HCT116 (cell line): ENCODE measurements around the gene ZBTB20. TPM values are rescaled to one million over a fixed set of nuclear protein-coding genes. Genes with fewer than 3 reads are reported as not detected.

Experiments used
- ATAC-seq: fragments of 200-7000 bp; cut with Tn5 transposase; 2 replicates; pipeline ENCODE4 v1.9.1; 2020; ENCODE audit warnings: mild to moderate bottlenecking, moderate library complexity
- BruUV-seq: library from RNA; stranded (reverse); fragments of 400-500 nt; replicated peaks from 2 replicates; lab custom pipeline; 2021; lab: Mats Ljungman, UMichigan
- CTCF ChIA-PET: fragments of 300-600 bp; sonication (Branson Sonifier 250); formaldehyde crosslinking; loops from one replicate; lab custom pipeline; 2021; ENCODE audit warnings: antibody characterized with exemption; lab: Charles Lee
- POLR2A ChIA-PET: fragments of 300-600, 350-600 bp; sonication (Branson Sonifier 250); formaldehyde crosslinking; loops from one replicate; lab custom pipeline; 2021; ENCODE audit warnings: antibody characterized with exemption; lab: Charles Lee
- RAD21 ChIA-PET, 2 experiments: fragments of 300-600 bp; sonication (Branson Sonifier 250); formaldehyde crosslinking; loops; one replicate each; lab custom pipeline; 2023; ENCODE audit warnings: low total read pairs in 2 of 2; ENCODE audit not compliant: uncharacterized antibody in 2 of 2, unreplicated experiment in 2 of 2, low non-redundant PET in 1 of 2; lab: Charles Lee
- DNase-seq: peaks from one replicate; pipeline ENCODE4 v3.0.0-alpha.2; 2010; ENCODE audit warnings: low read depth, low spot score
- H2AFZ ChIP-seq: fragments of 200-600 bp; shearing (Covaris generic), sonication (generic); 2 replicates; pipeline ENCODE4 v1.6.1; 2017; ENCODE audit warnings: low read depth, mixed run types, mixed read lengths, antibody characterized with exemption, low read length; ENCODE audit not compliant: poor library complexity, severe bottlenecking
- H3K27ac ChIP-seq: 2 replicates; pipeline ENCODE4 v1.5.1; 2012; ENCODE audit warnings: low read depth, low read length
- H3K27me3 ChIP-seq: fragments of 200-600 bp; sonication (generic); 2 replicates; pipeline ENCODE4 v1.6.1; 2016; ENCODE audit warnings: mixed run types, low read length, mixed read lengths; ENCODE audit not compliant: insufficient read depth
- H3K36me3 ChIP-seq, 2 experiments: fragments of 200-500 bp in 1 of 2; fragments of 200-600 bp in 1 of 2; sonication (Bioruptor generic) in 1 of 2; sonication (generic) in 1 of 2; 2 replicates each; pipeline versions ENCODE4 v1.5.1 to v1.6.1; 2014 to 2016; ENCODE audit warnings: low read length in 2 of 2, inconsistent platforms in 1 of 2, mixed read lengths in 1 of 2, mixed run types in 1 of 2; ENCODE audit not compliant: insufficient read depth in 2 of 2, control insufficient read depth in 1 of 2
- H3K4me1 ChIP-seq, 2 experiments: fragments of 200-600 bp in 1 of 2; sonication (generic) in 1 of 2; 2 replicates each; pipeline versions ENCODE4 v1.5.1 to v1.6.1; 2012 to 2017; ENCODE audit warnings: low read length in 2 of 2, inconsistent platforms in 1 of 2, mild to moderate bottlenecking in 1 of 2, mixed read lengths in 1 of 2, mixed run types in 1 of 2, moderate library complexity in 1 of 2; ENCODE audit not compliant: insufficient read depth in 2 of 2, control insufficient read depth in 1 of 2
- H3K4me2 ChIP-seq: fragments of 200-600 bp; sonication (generic); 2 replicates; pipeline ENCODE4 v1.6.1; 2017; ENCODE audit warnings: mixed run types, low read length, mixed read lengths
- H3K4me3 ChIP-seq, 2 experiments: fragments of 200-600 bp in 1 of 2; sonication (generic) in 1 of 2; replicated peaks in 1 of 2; 2 replicates each; pipeline ENCODE4 v1.5.1; 2011 to 2016; ENCODE audit warnings: low read length in 2 of 2, control low read depth in 1 of 2, low read depth in 1 of 2, mild to moderate bottlenecking in 1 of 2, mixed read lengths in 1 of 2, mixed run types in 1 of 2
- H3K79me2 ChIP-seq: fragments of 200-600 bp; sonication (generic); 2 replicates; pipeline ENCODE4 v1.6.1; 2017; ENCODE audit warnings: mild to moderate bottlenecking, mixed run types, low read length, moderate library complexity, mixed read lengths; ENCODE audit not compliant: insufficient read depth
- H3K9ac ChIP-seq: fragments of 200-600 bp; sonication (generic); 2 replicates; pipeline ENCODE4 v1.6.1; 2016; ENCODE audit warnings: low read length, mixed read lengths
- H3K9me2 ChIP-seq: fragments of 200-600 bp; sonication (generic), shearing (Covaris generic); 2 replicates; pipeline ENCODE4 v1.6.1; 2017; ENCODE audit warnings: mixed run types, mild to moderate bottlenecking, moderate library complexity; ENCODE audit not compliant: insufficient read depth
- H3K9me3 ChIP-seq, 2 experiments: fragments of 200-500 bp in 1 of 2; fragments of 200-600 bp in 1 of 2; sonication (Bioruptor generic) in 1 of 2; sonication (generic) in 1 of 2; 2 replicates each; pipeline ENCODE4 v1.6.1; 2014 to 2017; ENCODE audit warnings: low read length in 2 of 2, mixed read lengths in 2 of 2, inconsistent platforms in 1 of 2, low read depth in 1 of 2, mild to moderate bottlenecking in 1 of 2, mixed run types in 1 of 2, moderate library complexity in 1 of 2; ENCODE audit not compliant: control insufficient read depth in 1 of 2, insufficient read depth in 1 of 2
- H4K20me1 ChIP-seq: fragments of 200-600 bp; sonication (generic), shearing (Covaris generic); 2 replicates; pipeline ENCODE4 v1.6.1; 2017; ENCODE audit warnings: mixed run types, mild to moderate bottlenecking, moderate library complexity; ENCODE audit not compliant: insufficient read depth
- CBX3 ChIP-seq: IDR thresholded peaks from 2 replicates; pipeline ENCODE4 v1.6.1; 2012; ENCODE audit warnings: low read depth
- CEBPB ChIP-seq: IDR thresholded peaks from 2 replicates; pipeline ENCODE4 v1.6.1; 2012; ENCODE audit warnings: low read depth
- CTCF ChIP-seq, 3 experiments: fragments of 200-600 bp in 1 of 3; sonication (generic) in 1 of 3; IDR thresholded peaks in 2 of 3; conservative IDR thresholded peaks in 1 of 3; 2 replicates each; pipeline ENCODE4 v1.5.1; 2012 to 2017; ENCODE audit warnings: low read depth in 2 of 3, low read length in 2 of 3, antibody characterized with exemption in 1 of 3, borderline replicate concordance in 1 of 3, control low read depth in 1 of 3, mild to moderate bottlenecking in 1 of 3, mixed read lengths in 1 of 3, mixed run types in 1 of 3, moderate library complexity in 1 of 3; ENCODE audit not compliant: insufficient read depth in 1 of 3
- EGR1 ChIP-seq: IDR thresholded peaks from 2 replicates; pipeline ENCODE4 v1.6.1; 2012; ENCODE audit warnings: low read depth
- ELF1 ChIP-seq: IDR thresholded peaks from 2 replicates; pipeline ENCODE4 v1.6.1; 2012; ENCODE audit warnings: low read depth, borderline replicate concordance
- EZH2 ChIP-seq: fragments of 200-600 bp; sonication (generic); IDR thresholded peaks from 2 replicates; pipeline ENCODE4 v1.6.1; 2017; ENCODE audit warnings: antibody characterized with exemption, mixed run types
- EZH2phosphoT487 ChIP-seq: fragments of 200-600 bp; IDR thresholded peaks from 2 replicates; pipeline ENCODE4 v1.6.1; 2018; ENCODE audit warnings: antibody characterized with exemption, borderline replicate concordance
- FOSL1 ChIP-seq: IDR thresholded peaks from 2 replicates; pipeline ENCODE4 v1.6.1; 2012; ENCODE audit warnings: low read depth
- MAX ChIP-seq: IDR thresholded peaks from 2 replicates; pipeline ENCODE4 v1.6.1; 2012
- POLR2A ChIP-seq: IDR thresholded peaks from 2 replicates; pipeline ENCODE4 v1.7.0; 2011; ENCODE audit warnings: borderline replicate concordance; ENCODE audit not compliant: insufficient read depth, insufficient read length; ENCODE audit errors: extremely low read depth
- POLR2AphosphoS5 ChIP-seq: IDR thresholded peaks from 2 replicates; pipeline ENCODE4 v1.6.1; 2011; ENCODE audit warnings: mild to moderate bottlenecking, low read depth, low read length, moderate library complexity
- RAD21 ChIP-seq: IDR thresholded peaks from 2 replicates; pipeline ENCODE4 v1.6.1; 2012; ENCODE audit warnings: low read depth, mild to moderate bottlenecking
- REST ChIP-seq: IDR thresholded peaks from 2 replicates; pipeline ENCODE4 v1.6.1; 2012; ENCODE audit warnings: low read depth
- SIN3A ChIP-seq: IDR thresholded peaks from 2 replicates; pipeline ENCODE4 v1.6.1; 2012; ENCODE audit warnings: low read depth
- SRF ChIP-seq: IDR thresholded peaks from 2 replicates; pipeline ENCODE4 v1.6.1; 2012; ENCODE audit warnings: low read depth
- TCF7L2 ChIP-seq: IDR thresholded peaks from 2 replicates; pipeline ENCODE4 v1.7.0; 2011; ENCODE audit warnings: borderline replicate concordance, inconsistent platforms; ENCODE audit not compliant: insufficient read depth, insufficient read length; ENCODE audit errors: extremely low read depth
- YY1 ChIP-seq: IDR thresholded peaks from 2 replicates; pipeline ENCODE4 v1.6.1; 2011; ENCODE audit warnings: low read length, low read depth, moderate library complexity, mild to moderate bottlenecking; ENCODE audit not compliant: insufficient replicate concordance; ENCODE audit errors: extremely low read depth
- ZFX ChIP-seq: fragments of 450-650 bp; IDR thresholded peaks from 2 replicates; pipeline ENCODE4 v1.6.1; 2017
- intact Hi-C: fragments of 100-400 bp; cut with micrococcal nuclease; formaldehyde crosslinking; loops from 2 replicates; pipeline ENCODE4 v1.10.0; 2022
- total RNA-seq: library from RNA; stranded (reverse); gene quantifications from one replicate; pipeline ENCODE4 v1.2.1, GENCODE V29; 2021; ENCODE audit not compliant: unreplicated experiment
- TF ChIP-seq, protein P1 (sequence below): IDR thresholded peaks from 2 replicates; pipeline ENCODE4 v1.6.1; 2011; ENCODE audit warnings: mild to moderate bottlenecking, low read length, moderate library complexity; ENCODE audit not compliant: insufficient replicate concordance; ENCODE audit errors: extremely low read depth
- TF ChIP-seq, protein P2 (sequence below): IDR thresholded peaks from 2 replicates; pipeline ENCODE4 v1.6.1; 2012

ZBTB20 gene
- total RNA-seq, 1 experiment from 2014 or later, result 42.1 TPM

- H4K20me1 ChIP-seq, result no peaks in the 10 kb centered on the region
- intact Hi-C loops, result no loop called here
- TF ChIP-seq RAD21 (no peak), POLR2AphosphoS5 (no peak), SIN3A (no peak), TCF7L2 (no peak), ELF1 (no peak), REST (no peak), CTCF (IDR thresholded peaks at IDR 0.05 in 2 of 3, conservative IDR thresholded peaks at IDR 0.05 in 1 of 3; ENCODE audit: borderline replicate concordance in 1 of 3, insufficient read depth in 1 of 3, low read depth in 2 of 3, low read length in 2 of 3) (no peak), MAX (no peak), YY1 (no peak), CEBPB (no peak), POLR2A (no peak), ZFX (no peak), EZH2phosphoT487 (no peak), EGR1 (no peak), SRF (no peak), CBX3 (no peak), EZH2 (no peak), FOSL1 (no peak)
- TF ChIP-seq, protein P1, sequence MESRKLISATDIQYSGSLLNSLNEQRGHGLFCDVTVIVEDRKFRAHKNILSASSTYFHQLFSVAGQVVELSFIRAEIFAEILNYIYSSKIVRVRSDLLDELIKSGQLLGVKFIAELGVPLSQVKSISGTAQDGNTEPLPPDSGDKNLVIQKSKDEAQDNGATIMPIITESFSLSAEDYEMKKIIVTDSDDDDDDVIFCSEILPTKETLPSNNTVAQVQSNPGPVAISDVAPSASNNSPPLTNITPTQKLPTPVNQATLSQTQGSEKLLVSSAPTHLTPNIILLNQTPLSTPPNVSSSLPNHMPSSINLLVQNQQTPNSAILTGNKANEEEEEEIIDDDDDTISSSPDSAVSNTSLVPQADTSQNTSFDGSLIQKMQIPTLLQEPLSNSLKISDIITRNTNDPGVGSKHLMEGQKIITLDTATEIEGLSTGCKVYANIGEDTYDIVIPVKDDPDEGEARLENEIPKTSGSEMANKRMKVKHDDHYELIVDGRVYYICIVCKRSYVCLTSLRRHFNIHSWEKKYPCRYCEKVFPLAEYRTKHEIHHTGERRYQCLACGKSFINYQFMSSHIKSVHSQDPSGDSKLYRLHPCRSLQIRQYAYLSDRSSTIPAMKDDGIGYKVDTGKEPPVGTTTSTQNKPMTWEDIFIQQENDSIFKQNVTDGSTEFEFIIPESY, result no peak
- TF ChIP-seq, protein P2, sequence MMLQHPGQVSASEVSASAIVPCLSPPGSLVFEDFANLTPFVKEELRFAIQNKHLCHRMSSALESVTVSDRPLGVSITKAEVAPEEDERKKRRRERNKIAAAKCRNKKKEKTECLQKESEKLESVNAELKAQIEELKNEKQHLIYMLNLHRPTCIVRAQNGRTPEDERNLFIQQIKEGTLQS, result no peak
- ChIA-PET POLR2A (interaction anchor here (1.6 kb wide), 1 partner anchor 8 kb away, joined by 3 read pairs; no protein-coding TSS in a partner anchor), RAD21 (no interaction called here), CTCF (no interaction called here)
- no peak overlapping the region for H3K4me2 ChIP-seq
- ATAC-seq (no peak), DNase-seq (no peak)
- no peaks in the 10 kb centered on the region for H3K79me2 ChIP-seq
- H3K9ac ChIP-seq, result no peak overlapping the region
- no TSS peak for BruUV-seq
- H2AFZ ChIP-seq, result peak overlapping the region; percentile 19
- no peaks in the 10 kb centered on the region for H3K27me3 ChIP-seq
- H3K36me3 ChIP-seq, result no peaks in the 10 kb centered on the region
- no peaks in the 10 kb centered on the region; a peak in 1 of 4 replicates for H3K4me1 ChIP-seq
- H3K9me3 ChIP-seq, result no peaks in the 10 kb centered on the region
- no peak overlapping the region for H3K27ac ChIP-seq
- H3K4me3 ChIP-seq, result no peak overlapping the region
- H3K9me2 ChIP-seq, result no peaks in the 10 kb centered on the region
These were observed 323.1 kb downstream of the ZBTB20 start for GRCh38 chr3:114824014-114824413.
